Duodenal mucosa (tissue), 2 donors: Measurements from ENCODE around the gene ZNF608.
A peak's percentile ranks its signal among the peaks of the same experiment; 100 is the strongest.

ENCODE experiments used
- H3K27ac ChIP-seq: one replicate; pipeline ENCODE4 v1.7.0; 2013; ENCODE audit warnings: low read depth, low read length
- H3K27me3 ChIP-seq, 2 donors: one replicate each; pipeline ENCODE4 v1.7.0; 2013; ENCODE audit warnings: low read length in 2 of 2, control low read depth in 1 of 2; ENCODE audit not compliant: insufficient read depth in 2 of 2, control insufficient read depth in 1 of 2
- H3K36me3 ChIP-seq, 2 donors: one replicate each; pipeline ENCODE4 v1.7.0; 2013; ENCODE audit warnings: low read length in 2 of 2, control low read depth in 1 of 2; ENCODE audit not compliant: insufficient read depth in 2 of 2, control insufficient read depth in 1 of 2
- H3K4me1 ChIP-seq, 2 donors: one replicate each; pipeline ENCODE4 v1.7.0; 2013; ENCODE audit warnings: low read length in 2 of 2, control low read depth in 1 of 2; ENCODE audit not compliant: insufficient read depth in 2 of 2, control insufficient read depth in 1 of 2
- H3K4me3 ChIP-seq, 2 donors: one replicate each; pipeline ENCODE4 v1.7.0; 2013; ENCODE audit warnings: low read length in 2 of 2, low read depth in 1 of 2
- H3K9ac ChIP-seq, 2 donors: one replicate each; pipeline ENCODE4 v1.7.0; 2013; ENCODE audit warnings: low read length in 2 of 2, low read depth in 1 of 2
- H3K9me3 ChIP-seq, 2 donors: one replicate each; pipeline ENCODE4 v1.7.0; 2013; ENCODE audit warnings: low read length in 2 of 2, control low read depth in 1 of 2; ENCODE audit not compliant: control insufficient read depth in 1 of 2

Gene ZNF608

DNA sequence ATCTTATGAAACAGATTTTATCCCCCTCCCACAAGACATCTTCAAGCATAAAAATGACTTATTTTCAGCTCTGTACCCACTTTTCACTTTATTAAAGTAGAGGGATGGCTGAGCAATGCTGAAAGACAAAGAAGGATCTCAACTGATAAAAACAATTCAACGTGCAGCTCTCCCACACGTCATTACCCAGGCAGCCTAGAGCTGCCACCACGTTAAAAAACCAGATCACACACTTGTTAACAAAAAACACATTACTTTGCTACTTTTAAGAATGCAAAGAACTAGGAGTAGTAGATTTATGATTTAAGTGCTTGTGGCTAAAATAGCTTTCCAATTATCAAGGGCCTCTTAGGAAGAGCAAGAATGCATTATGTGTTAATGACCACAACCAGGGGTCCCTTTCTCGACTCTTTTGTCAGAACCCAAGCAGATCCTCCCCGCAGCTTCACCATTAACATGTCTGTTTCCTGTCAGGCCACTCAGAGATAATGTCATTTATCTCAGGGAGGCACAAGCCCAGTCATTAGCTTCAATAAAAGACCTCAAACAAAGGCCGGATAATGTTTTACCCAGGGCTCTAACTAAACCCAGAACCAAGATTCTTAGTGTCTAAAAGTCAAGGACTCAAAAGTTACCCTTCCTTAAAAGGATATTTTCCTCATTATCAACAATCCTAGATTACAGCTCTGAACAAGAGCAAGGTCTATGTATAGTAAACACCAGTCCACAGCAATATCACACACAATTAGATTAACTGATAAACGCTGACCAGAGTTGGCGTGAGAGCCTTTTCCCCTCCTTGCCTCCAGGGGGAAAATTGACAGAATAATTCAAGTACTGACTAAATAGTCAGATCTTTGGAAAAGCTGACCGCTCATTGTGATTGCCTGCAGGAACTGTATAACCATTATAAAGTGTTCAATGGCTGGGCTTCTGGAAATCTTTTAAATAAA is 7.5 kb downstream of the ZNF608 start:
- Histone ChIP-seq H3K9ac (peak overlapping the region in 1 of 2 donors; percentile 24), H3K9me3 (no peaks in the 10 kb centered on the region), H3K4me1 (peaks cover 51 to 77% of the 10 kb centered on the region in 2 donors), H3K36me3 (no peaks in the 10 kb centered on the region), H3K4me3 (peak overlapping the region; percentile 17), H3K27ac (peak overlapping the region; percentile 4), H3K27me3 (no peaks in the 10 kb centered on the region)

DNA sequence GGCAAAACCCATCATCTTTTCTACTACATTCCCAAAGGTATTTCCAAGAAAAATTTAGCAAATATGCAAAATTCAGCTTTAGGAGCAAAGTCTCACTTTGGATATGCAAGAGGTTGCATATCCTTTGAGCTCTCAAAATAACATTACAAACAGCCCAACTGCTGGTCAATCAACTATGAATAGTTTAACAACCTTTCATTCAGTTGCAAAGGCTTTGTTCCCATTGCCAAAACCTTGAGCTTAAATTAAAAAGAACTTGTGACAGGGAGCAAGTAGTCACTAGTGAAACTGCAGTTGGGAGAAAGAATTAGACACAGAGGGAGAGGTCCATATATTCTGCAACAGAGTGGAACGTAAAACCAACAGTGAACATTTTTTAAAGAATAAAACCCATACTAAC is 8.8 kb downstream of the ZNF608 start:
- H3K9me3 ChIP-seq, result no peaks in the 10 kb centered on the region
- no peaks in the 10 kb centered on the region for H3K36me3 ChIP-seq
- H3K9ac ChIP-seq, result no peak overlapping the region
- no peak overlapping the region for H3K27ac ChIP-seq
- H3K4me3 ChIP-seq, result no peak overlapping the region
- peaks cover 43 to 81% of the 10 kb centered on the region in 2 donors for H3K4me1 ChIP-seq
- no peaks in the 10 kb centered on the region for H3K27me3 ChIP-seq

DNA sequence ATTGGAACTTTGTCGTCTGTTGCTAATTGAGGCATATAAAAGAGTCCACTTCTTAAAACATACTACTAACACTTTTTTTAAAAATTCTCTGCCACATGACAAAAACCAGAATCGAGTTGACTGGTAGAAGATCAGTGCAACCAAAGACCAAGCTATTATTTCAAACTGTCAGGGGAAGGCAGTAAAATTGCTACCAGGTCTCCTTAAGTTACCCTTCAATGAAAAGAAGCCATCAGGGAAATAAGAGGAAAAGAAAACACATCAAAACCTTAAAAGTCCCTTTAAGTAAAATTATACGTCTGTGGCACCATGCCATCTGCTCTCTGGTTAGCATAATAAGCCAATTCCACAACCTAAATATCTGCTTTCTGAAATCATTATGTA is 9.6 kb downstream of the ZNF608 start:
- H3K27ac ChIP-seq, result no peak overlapping the region
- H3K4me3 ChIP-seq, result no peak overlapping the region
- no peaks in the 10 kb centered on the region for H3K36me3 ChIP-seq
- H3K9me3 ChIP-seq, result no peaks in the 10 kb centered on the region
- H3K9ac ChIP-seq, result no peak overlapping the region
- no peaks in the 10 kb centered on the region for H3K27me3 ChIP-seq
- H3K4me1 ChIP-seq, result peaks cover 39 to 80% of the 10 kb centered on the region in 2 donors

DNA sequence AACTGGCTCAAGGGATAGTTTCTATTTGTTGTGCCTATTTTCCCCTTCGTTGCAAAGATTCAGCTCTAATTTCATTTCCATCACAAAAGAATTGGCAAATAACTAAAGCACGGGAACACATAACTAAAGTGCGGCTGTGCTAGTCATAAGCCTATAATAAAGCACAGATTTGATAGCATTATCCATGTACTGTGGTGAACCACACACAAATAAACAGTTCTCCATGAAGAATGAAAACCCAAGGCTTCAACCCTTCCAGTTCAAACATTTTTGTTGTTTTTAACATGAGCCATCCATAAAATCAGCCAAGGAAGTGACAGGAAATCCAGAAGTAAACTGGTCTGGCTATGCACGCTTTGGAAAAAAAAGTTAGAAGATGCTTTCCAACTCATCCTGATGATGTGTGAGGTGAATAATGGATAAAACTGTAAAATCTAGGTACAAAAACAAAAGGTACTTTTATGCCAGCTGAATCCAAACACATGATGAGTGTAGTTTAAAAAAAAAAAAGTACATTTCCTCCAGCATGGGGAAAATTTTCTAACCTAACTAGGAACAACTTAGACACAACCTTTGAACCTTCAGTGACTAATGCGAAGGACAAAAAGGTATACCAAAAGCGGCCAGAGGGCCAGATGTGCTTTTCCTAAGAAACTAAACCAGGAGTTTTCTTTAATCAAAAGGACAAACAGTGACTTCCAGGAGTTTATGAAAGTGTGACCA is 10.2 kb downstream of the ZNF608 start:
- Histone ChIP-seq H3K36me3 (no peaks in the 10 kb centered on the region), H3K27ac (no peak overlapping the region), H3K9ac (no peak overlapping the region), H3K4me1 (peaks cover 35 to 75% of the 10 kb centered on the region in 2 donors), H3K4me3 (no peak overlapping the region), H3K9me3 (no peaks in the 10 kb centered on the region), H3K27me3 (no peaks in the 10 kb centered on the region)

DNA sequence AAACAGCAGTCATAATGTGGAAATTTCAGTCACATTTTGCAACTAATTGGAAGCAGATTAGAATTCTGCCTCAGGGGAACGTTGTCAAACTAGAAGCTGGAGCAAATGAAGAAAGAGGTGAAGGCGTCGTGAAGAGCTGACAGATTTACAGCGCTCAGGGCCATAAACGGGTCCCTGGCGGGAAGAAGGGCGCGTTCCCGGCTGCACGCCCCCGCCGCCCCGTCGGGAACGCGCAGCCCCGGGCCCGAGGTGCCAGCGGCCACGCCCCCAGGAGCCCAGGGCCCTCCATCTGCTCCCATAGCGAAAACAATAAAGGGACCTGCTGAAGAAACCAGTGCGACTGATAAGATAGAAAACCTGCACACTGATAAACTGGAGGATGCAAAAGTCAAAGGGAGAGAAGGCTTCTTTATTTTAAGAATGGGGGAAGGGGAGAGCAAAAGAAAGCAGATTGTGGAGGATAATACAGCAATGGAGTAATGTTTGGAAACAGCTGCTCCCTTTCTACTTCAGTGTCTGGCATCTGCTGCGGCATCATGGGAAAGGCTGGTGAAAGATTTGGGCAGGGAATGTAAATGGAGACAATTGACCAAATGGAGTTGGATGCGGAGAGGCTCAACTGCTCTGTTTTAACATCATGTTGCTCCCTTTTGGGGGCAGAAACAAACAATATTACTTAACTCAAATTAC is 11.1 kb downstream of the ZNF608 start:
- Histone ChIP-seq H3K9me3 (no peaks in the 10 kb centered on the region), H3K4me1 (peaks cover 35 to 69% of the 10 kb centered on the region in 2 donors), H3K27ac (no peak overlapping the region), H3K36me3 (no peaks in the 10 kb centered on the region), H3K27me3 (no peaks in the 10 kb centered on the region), H3K9ac (no peak overlapping the region), H3K4me3 (peak overlapping the region in 1 of 2 donors; percentile 34)

DNA sequence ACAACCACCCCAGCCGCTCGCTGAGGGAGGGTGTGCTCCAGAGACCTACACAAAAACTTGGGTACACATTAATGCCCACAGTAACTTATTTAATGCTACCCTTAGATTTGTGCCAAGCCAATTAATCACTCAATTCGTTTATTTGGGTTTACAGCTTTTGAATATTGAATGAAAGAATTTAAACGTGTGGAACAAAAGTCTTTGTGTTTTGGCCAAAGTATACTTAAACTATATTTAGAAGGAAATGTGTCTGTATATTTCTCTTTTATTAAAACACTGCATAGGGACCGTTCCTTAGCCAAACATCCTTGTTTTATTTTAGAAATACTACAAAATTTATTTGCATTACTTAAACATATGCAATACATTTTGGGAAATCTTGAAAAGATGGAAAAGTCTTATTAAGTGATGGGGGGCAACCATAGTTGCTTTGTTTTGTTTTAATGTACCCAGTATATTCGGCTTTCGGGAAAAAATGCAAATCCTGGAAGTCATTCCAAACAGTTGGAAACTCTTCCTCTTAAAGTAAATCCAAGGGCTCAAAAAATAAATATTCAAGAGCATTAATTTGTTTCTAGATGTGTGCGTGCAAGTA is 11.8 kb downstream of the ZNF608 start:
- Histone ChIP-seq H3K9me3 (no peaks in the 10 kb centered on the region), H3K9ac (no peak overlapping the region), H3K36me3 (no peaks in the 10 kb centered on the region), H3K27me3 (no peaks in the 10 kb centered on the region), H3K4me1 (peaks cover 30 to 67% of the 10 kb centered on the region in 2 donors), H3K4me3 (peak overlapping the region in 1 of 2 donors; percentile 34), H3K27ac (no peak overlapping the region)

DNA sequence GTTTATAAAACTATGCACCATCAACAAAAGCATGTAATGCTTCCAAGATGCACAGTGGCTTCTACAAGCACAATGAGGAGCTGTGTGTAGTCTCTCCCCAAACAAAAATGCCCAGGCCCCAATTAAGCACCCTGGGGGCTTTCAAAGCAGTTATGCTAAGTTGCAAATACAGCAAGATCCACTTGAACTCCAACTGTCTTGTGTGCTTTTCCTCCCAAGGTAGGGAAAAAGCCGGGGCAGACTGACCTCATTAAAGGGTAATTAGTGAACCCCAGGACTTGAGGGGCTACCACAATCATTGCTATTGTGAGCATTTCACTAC is 13.1 kb downstream of the ZNF608 start:
- Histone ChIP-seq H3K4me3 (no peak overlapping the region), H3K9me3 (no peaks in the 10 kb centered on the region), H3K27ac (no peak overlapping the region), H3K9ac (no peak overlapping the region), H3K27me3 (no peaks in the 10 kb centered on the region), H3K36me3 (peaks cover 0 to 3% of the 10 kb centered on the region in 2 donors), H3K4me1 (peaks cover 23 to 53% of the 10 kb centered on the region in 2 donors)

DNA sequence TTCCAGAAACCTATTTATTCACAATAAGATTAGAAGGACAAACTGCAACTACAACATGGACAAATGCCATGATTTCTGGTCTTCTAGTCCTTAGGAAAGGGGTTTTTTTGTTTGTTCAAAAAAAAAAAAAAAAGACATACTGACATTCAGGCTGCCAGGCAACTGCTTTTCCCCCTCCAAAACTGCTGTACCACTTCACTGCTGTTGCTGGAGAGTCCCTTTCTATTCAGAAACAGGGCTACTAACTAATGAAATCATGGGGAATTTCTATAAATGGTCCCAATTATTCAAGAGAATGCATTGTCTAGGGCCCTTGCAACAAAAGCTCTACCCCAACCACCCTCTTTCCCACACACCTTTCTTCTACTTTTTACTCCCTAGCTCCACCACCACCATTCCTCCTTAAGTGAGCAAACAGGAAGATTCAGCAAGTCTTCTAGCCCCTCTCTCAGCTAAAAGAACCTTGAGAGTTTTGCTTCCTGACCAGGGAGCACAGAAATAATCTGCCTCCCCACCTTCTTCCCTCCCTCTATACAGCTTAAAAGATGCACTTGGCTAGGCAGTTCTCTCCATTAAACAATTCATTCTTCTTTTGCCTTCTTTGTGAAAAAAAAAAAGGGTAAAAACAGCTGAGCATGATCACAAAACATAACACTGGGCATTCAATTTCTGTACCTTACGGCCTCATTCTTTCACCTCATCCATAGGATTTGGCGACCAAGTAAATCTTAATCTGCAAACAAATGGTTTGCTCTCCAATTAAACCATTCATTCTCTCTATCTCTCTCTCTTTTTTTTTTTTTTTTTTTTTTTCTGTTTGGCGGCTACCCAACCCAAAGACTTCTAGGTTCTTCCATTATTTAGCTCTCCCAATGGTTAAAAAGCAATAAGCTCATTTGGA is 13.8 kb downstream of the ZNF608 start:
- Histone ChIP-seq H3K27me3 (no peaks in the 10 kb centered on the region), H3K9ac (no peak overlapping the region), H3K4me3 (no peak overlapping the region), H3K4me1 (peaks cover 22 to 47% of the 10 kb centered on the region in 2 donors), H3K36me3 (peaks cover 0 to 3% of the 10 kb centered on the region in 2 donors), H3K27ac (no peak overlapping the region), H3K9me3 (no peaks in the 10 kb centered on the region)

DNA sequence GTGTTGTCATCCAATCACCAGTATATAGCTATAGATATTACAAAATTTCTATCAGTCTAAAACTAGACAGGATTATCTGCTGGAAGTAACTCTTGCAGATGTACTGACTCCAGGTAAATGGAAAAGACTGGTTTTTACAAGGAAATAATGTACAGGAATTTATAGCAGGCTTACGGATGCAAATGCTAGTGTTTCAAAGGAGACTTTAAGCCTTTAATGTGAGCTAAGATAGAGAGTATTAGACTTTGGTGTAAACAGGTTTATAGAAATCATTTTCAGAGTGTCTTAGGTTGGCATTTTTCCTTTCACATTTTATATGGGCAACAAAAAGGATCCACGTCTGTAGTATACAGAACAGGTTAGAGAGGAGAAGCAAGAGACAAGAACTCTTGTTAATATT is 16.1 kb downstream of the ZNF608 start:
- H3K4me1 ChIP-seq, result peaks cover 5 to 29% of the 10 kb centered on the region in 2 donors
- H3K9ac ChIP-seq, result no peak overlapping the region
- no peak overlapping the region for H3K27ac ChIP-seq

More for the DNA sequence above, 16.1 kb downstream of the ZNF608 start:
- H3K9me3 ChIP-seq, result no peaks in the 10 kb centered on the region
- H3K4me3 ChIP-seq, result no peak overlapping the region
- H3K27me3 ChIP-seq, result no peaks in the 10 kb centered on the region
- peaks cover 0 to 3% of the 10 kb centered on the region in 2 donors for H3K36me3 ChIP-seq
